Astrocyte (in vitro differentiated cells and primary cell): ENCODE data around the gene L3MBTL4. TPM values are rescaled to one million over a fixed set of nuclear protein-coding genes. Genes with fewer than 3 reads are reported as not detected.

ENCODE experiments used
- DNase-seq: peaks from one replicate; pipeline ENCODE4 v3.0.0-alpha.2; 2010; ENCODE audit warnings: low read depth
- FAIRE-seq: peaks from 2 replicates; lab custom pipeline; 2011; peaks lifted over from hg19 to GRCh38; lab: Jason Lieb, UNC
- H2AFZ ChIP-seq: 2 replicates; pipeline ENCODE4 v1.6.0; 2012; ENCODE audit warnings: low read depth, low read length, inconsistent platforms
- H3K27ac ChIP-seq: 2 replicates; pipeline ENCODE4 v1.5.1; 2011; ENCODE audit warnings: low read depth, low read length, inconsistent platforms
- H3K27me3 ChIP-seq: 2 replicates; pipeline ENCODE4 v1.6.0; 2011; ENCODE audit warnings: low read length, inconsistent platforms; ENCODE audit not compliant: insufficient read depth
- H3K36me3 ChIP-seq: 2 replicates; pipeline ENCODE4 v1.5.1; 2011; ENCODE audit warnings: low read length, inconsistent platforms; ENCODE audit not compliant: insufficient read depth
- H3K4me1 ChIP-seq: 2 replicates; pipeline ENCODE4 v1.5.1; 2011; ENCODE audit warnings: low read length, inconsistent platforms; ENCODE audit not compliant: insufficient read depth
- H3K4me2 ChIP-seq: 2 replicates; pipeline ENCODE4 v1.6.0; 2012; ENCODE audit warnings: low read length, inconsistent platforms
- H3K4me3 ChIP-seq: 2 replicates; pipeline ENCODE4 v1.5.1; 2011; ENCODE audit warnings: low read depth, mild to moderate bottlenecking, low read length, inconsistent platforms; ENCODE audit not compliant: insufficient read depth
- H3K79me2 ChIP-seq: 2 replicates; pipeline ENCODE4 v1.6.0; 2012; ENCODE audit warnings: mild to moderate bottlenecking, low read length, inconsistent platforms; ENCODE audit not compliant: insufficient read depth
- H3K9ac ChIP-seq: 2 replicates; pipeline ENCODE4 v1.6.0; 2012; ENCODE audit warnings: mild to moderate bottlenecking, low read length, inconsistent platforms
- H3K9me3 ChIP-seq: 2 replicates; pipeline ENCODE4 v1.5.1; 2012; ENCODE audit warnings: low read depth, mild to moderate bottlenecking, low read length, inconsistent platforms; ENCODE audit not compliant: insufficient read depth
- H4K20me1 ChIP-seq: 2 replicates; pipeline ENCODE4 v1.6.0; 2012; ENCODE audit warnings: low read length, inconsistent platforms; ENCODE audit not compliant: insufficient read depth
- H3K27ac Mint-ChIP-seq: one replicate; pipeline ENCODE4 v1.8.0; 2021; ENCODE audit warnings: mild to moderate bottlenecking, mixed read lengths; ENCODE audit not compliant: unreplicated experiment
- H3K27me3 Mint-ChIP-seq: one replicate; pipeline ENCODE4 v1.8.0; 2021; ENCODE audit warnings: low read depth, mixed read lengths; ENCODE audit not compliant: unreplicated experiment
- H3K36me3 Mint-ChIP-seq: one replicate; pipeline ENCODE4 v1.8.0; 2021; ENCODE audit warnings: low read depth, mixed read lengths; ENCODE audit not compliant: unreplicated experiment
- H3K4me1 Mint-ChIP-seq: one replicate; pipeline ENCODE4 v1.8.0; 2021; ENCODE audit warnings: low read depth, mixed read lengths; ENCODE audit not compliant: unreplicated experiment
- H3K4me3 Mint-ChIP-seq: one replicate; pipeline ENCODE4 v1.8.0; 2021; ENCODE audit warnings: mild to moderate bottlenecking, moderate library complexity, mixed read lengths; ENCODE audit not compliant: unreplicated experiment
- H3K9me3 Mint-ChIP-seq: one replicate; pipeline ENCODE4 v1.8.0; 2021; ENCODE audit warnings: mild to moderate bottlenecking, mixed read lengths; ENCODE audit not compliant: unreplicated experiment
- CTCF ChIP-seq: IDR thresholded peaks from 2 replicates; pipeline ENCODE4 v1.5.1; 2011; ENCODE audit warnings: low read depth, mild to moderate bottlenecking, inconsistent platforms, low read length, moderate library complexity; ENCODE audit not compliant: insufficient read depth
- EZH2 ChIP-seq: IDR thresholded peaks from 2 replicates; pipeline ENCODE4 v1.6.1; 2012; ENCODE audit warnings: mild to moderate bottlenecking, low read length, inconsistent platforms; ENCODE audit not compliant: insufficient read depth
- total RNA-seq: library from RNA; stranded (reverse); gene quantifications from 2 replicates; pipeline ENCODE4 v1.2.1, GENCODE V29; 2021

L3MBTL4 gene
- total RNA-seq, 1 donor from 2014 or later: 0.52 TPM

- H3K4me2 ChIP-seq: no peak overlapping the region
- H3K27me3 Mint-ChIP-seq: no peaks in the 10 kb centered on the region
- no peak overlapping the region for H2AFZ ChIP-seq
- no peak overlapping the region for H3K9ac ChIP-seq
- H3K4me3 ChIP-seq: no peak overlapping the region
- H3K4me1 Mint-ChIP-seq: peaks cover 2% of the 10 kb centered on the region
- H3K79me2 ChIP-seq: no peaks in the 10 kb centered on the region
- H3K36me3 ChIP-seq: no peaks in the 10 kb centered on the region
- no peak for DNase-seq
- H3K4me1 ChIP-seq: no peaks in the 10 kb centered on the region
- no peaks in the 10 kb centered on the region for H3K36me3 Mint-ChIP-seq
- TF ChIP-seq CTCF (no peak), EZH2 (no peak)
- H3K9me3 ChIP-seq: no peaks in the 10 kb centered on the region
- no peak overlapping the region for H3K27ac ChIP-seq
- peaks cover 13% of the 10 kb centered on the region for H3K9me3 Mint-ChIP-seq
- H3K27me3 ChIP-seq: peaks cover 4% of the 10 kb centered on the region
- H4K20me1 ChIP-seq: no peaks in the 10 kb centered on the region
- no peak overlapping the region for H3K27ac Mint-ChIP-seq
- FAIRE-seq: no peak
- no peak overlapping the region for H3K4me3 Mint-ChIP-seq
Observed at GRCh38 chr18:6373187-6373586, 41.5 kb downstream of the L3MBTL4 start.

GRCh38 chr18:6370886-6371635 is 43.6 kb downstream of the L3MBTL4 start:
- TF ChIP-seq EZH2 (no peak), CTCF (no peak)
- H3K9me3 Mint-ChIP-seq: peaks cover 5% of the 10 kb centered on the region
- Histone ChIP-seq H3K4me2 (no peak overlapping the region), H3K79me2 (no peaks in the 10 kb centered on the region), H3K4me1 (no peaks in the 10 kb centered on the region), H3K27me3 (peaks cover 4% of the 10 kb centered on the region), H3K27ac (no peak overlapping the region), H3K4me3 (no peak overlapping the region), H4K20me1 (no peaks in the 10 kb centered on the region), H2AFZ (no peak overlapping the region), H3K9me3 (no peaks in the 10 kb centered on the region), H3K36me3 (no peaks in the 10 kb centered on the region), H3K9ac (no peak overlapping the region)
- H3K27ac Mint-ChIP-seq: no peak overlapping the region
- H3K4me1 Mint-ChIP-seq: peaks cover 10% of the 10 kb centered on the region
- no peaks in the 10 kb centered on the region for H3K27me3 Mint-ChIP-seq
- H3K36me3 Mint-ChIP-seq: no peaks in the 10 kb centered on the region
- no peak for FAIRE-seq
- no peak for DNase-seq
- H3K4me3 Mint-ChIP-seq: no peak overlapping the region

- H3K9ac ChIP-seq: no peak overlapping the region
- no peak overlapping the region for H3K4me3 ChIP-seq
- no peak overlapping the region for H2AFZ ChIP-seq
- H3K27ac ChIP-seq: no peak overlapping the region
- H3K27me3 ChIP-seq: peaks cover 4% of the 10 kb centered on the region
- H3K27ac Mint-ChIP-seq: no peak overlapping the region
- H3K4me1 ChIP-seq: no peaks in the 10 kb centered on the region
- no peaks in the 10 kb centered on the region for H3K36me3 ChIP-seq
- H3K4me3 Mint-ChIP-seq: no peak overlapping the region
- H4K20me1 ChIP-seq: no peaks in the 10 kb centered on the region
- H3K79me2 ChIP-seq: no peaks in the 10 kb centered on the region
- FAIRE-seq: no peak
- no peaks in the 10 kb centered on the region for H3K27me3 Mint-ChIP-seq
- H3K4me2 ChIP-seq: no peak overlapping the region
- no peaks in the 10 kb centered on the region for H3K36me3 Mint-ChIP-seq
- H3K9me3 Mint-ChIP-seq: peaks cover 5% of the 10 kb centered on the region
- no peaks in the 10 kb centered on the region for H3K9me3 ChIP-seq
- H3K4me1 Mint-ChIP-seq: peaks cover 12% of the 10 kb centered on the region
- TF ChIP-seq EZH2 (no peak), CTCF (no peak)
- no peak for DNase-seq
Observed at GRCh38 chr18:6370410-6370809, 44.3 kb downstream of the L3MBTL4 start.
